Sigmoid colon (tissue), 4 donors: ENCODE measurements around the gene USP38.

ENCODE experiments used
- CTCF ChIP-seq, 4 experiments: fragments of 450-650 bp in 3 of 4; fragments of 200-600 bp in 1 of 4; IDR thresholded peaks; one replicate each; pipeline ENCODE4 v1.5.1; 2016 to 2019; ENCODE audit warnings: antibody characterized with exemption in 4 of 4, mild to moderate bottlenecking in 3 of 4, moderate library complexity in 2 of 4
- EP300 ChIP-seq, 4 donors: sonication (generic); formaldehyde crosslinking; IDR thresholded peaks; one replicate each; pipeline ENCODE4 v1.6.1; 2017; ENCODE audit warnings: antibody characterized with exemption in 4 of 4

DNA sequence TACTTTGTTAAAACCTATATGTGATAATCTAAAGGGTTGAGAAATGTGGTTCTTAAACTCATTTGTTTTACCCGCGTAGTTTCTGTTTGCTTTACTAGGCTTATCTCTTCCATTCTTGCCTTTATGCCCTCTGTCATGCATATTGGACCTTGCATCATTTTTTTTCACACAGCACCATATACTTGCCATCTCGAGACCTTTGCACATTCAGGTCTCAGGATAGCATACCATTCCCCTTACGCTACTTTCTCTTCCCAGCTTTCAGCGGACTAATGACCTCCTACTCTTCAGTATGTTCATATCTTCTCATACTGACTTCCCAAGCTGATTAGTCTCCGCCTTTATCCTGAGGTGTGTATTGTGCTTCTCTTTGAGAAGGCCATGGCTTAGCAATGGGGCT, 40.5 kb downstream of the USP38 start:
- TF ChIP-seq CTCF (IDR thresholded peaks at IDR 0.05) (no peak), EP300 (IDR thresholded peaks at IDR 0.05) (no peak)
